ENCODE results near the gene ZNF787. TPM values are rescaled to one million over a fixed set of nuclear protein-coding genes. Genes with fewer than 3 reads are reported as not detected.
A peak's percentile ranks its signal among the peaks of the same experiment; 100 is the strongest.

Gene ZNF787
- total and polyA plus RNA-seq, 3 donors from 2014 or later: 22.3 to 41.4 (median 35.7) TPM

DNA sequence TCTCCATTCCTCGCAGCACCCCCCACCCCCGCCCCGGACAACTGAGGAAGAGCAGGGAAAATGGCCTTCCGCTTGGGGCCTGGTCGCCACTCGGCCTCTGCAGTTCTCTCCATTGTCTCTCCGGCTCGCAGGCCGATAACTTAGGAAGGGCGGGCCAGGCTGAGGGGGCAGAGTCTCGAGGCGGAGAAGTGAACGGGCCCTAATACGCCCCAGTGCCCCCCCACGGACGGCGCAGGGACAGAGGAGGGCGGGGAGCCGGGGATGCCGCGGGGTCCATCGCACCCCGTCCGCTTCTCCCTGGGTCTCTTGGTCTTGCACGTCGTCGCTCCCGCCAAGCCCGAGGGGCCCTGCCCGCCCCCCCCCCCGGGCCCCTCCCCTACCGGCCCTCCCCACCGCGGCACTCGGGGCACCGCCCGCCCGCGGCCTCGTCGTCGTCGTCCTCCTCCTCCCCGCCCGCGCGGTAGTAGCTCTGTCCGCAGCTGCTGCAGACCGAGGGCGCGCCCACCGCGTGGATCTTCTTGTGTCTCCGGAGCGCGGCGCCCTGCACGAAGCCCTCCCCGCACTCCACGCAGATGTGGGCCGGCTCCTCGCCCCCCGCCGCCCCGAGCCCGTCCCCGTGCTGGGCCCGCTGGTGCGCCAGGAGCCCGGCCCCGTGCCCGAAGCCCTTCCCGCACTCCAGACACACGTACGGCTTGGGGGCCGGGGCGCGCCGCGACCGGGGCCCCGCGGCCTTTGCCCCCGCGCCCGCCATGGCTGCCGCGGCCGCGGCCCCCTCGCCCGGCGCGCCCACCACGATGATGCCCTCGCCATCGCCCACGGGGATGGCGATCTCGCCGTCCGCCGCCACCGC, 33.2 kb downstream of the ZNF787 start:
- no peaks in the 10 kb centered on the region for H3K4me1 ChIP-seq
- H3K9me3 ChIP-seq: no peaks in the 10 kb centered on the region
- H3K36me3 ChIP-seq (ENCODE audit: low read depth, missing control alignments): no peaks in the 10 kb centered on the region
- no peak overlapping the region for H3K27ac ChIP-seq
- no peaks in the 10 kb centered on the region for H3K27me3 ChIP-seq
- DNase-seq: no peak
- TF ChIP-seq, protein P1, sequence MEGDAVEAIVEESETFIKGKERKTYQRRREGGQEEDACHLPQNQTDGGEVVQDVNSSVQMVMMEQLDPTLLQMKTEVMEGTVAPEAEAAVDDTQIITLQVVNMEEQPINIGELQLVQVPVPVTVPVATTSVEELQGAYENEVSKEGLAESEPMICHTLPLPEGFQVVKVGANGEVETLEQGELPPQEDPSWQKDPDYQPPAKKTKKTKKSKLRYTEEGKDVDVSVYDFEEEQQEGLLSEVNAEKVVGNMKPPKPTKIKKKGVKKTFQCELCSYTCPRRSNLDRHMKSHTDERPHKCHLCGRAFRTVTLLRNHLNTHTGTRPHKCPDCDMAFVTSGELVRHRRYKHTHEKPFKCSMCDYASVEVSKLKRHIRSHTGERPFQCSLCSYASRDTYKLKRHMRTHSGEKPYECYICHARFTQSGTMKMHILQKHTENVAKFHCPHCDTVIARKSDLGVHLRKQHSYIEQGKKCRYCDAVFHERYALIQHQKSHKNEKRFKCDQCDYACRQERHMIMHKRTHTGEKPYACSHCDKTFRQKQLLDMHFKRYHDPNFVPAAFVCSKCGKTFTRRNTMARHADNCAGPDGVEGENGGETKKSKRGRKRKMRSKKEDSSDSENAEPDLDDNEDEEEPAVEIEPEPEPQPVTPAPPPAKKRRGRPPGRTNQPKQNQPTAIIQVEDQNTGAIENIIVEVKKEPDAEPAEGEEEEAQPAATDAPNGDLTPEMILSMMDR (IDR thresholded peaks at IDR 0.05): no peak
- no peak for TF ChIP-seq POLR2A (IDR thresholded peaks at IDR 0.05)
- peak overlapping the region; percentile 2 to 21 for H3K4me3 ChIP-seq
- intact Hi-C loops (cut with DNase I; ENCODE audit: low total_unique reads): loop anchor here (5.0 kb wide), 1 partner anchor 84 kb away; no protein-coding TSS in a partner anchor
- WGBS, 2 donors: 74% methylated on average over 39 to 98 of the region's 104 CpGs

- TF ChIP-seq POLR2A (IDR thresholded peaks at IDR 0.05): no peak
- TF ChIP-seq, protein P1 (IDR thresholded peaks at IDR 0.05): no peak
- WGBS, 2 donors: 59 to 72% methylated on average over 17 to 47 of the region's 49 CpGs
- Histone ChIP-seq H3K4me1 (no peaks in the 10 kb centered on the region), H3K9me3 (no peaks in the 10 kb centered on the region), H3K36me3 (ENCODE audit: low read depth, missing control alignments) (no peaks in the 10 kb centered on the region), H3K27me3 (no peaks in the 10 kb centered on the region), H3K27ac (no peak overlapping the region), H3K4me3 (peak overlapping the region; percentile 2 to 21)
- DNase-seq: no peak
- intact Hi-C loops (cut with DNase I; ENCODE audit: low total_unique reads): loop anchor here (5.0 kb wide), 1 partner anchor 85 kb away; no protein-coding TSS in a partner anchor
These were observed 34.2 kb downstream of the ZNF787 start for GRCh38 chr19:56086671-56087430.

GRCh38 chr19:56085571-56086275, 35.4 kb downstream of the ZNF787 start:
- DNase-seq: no peak
- no peaks in the 10 kb centered on the region for H3K9me3 ChIP-seq
- peaks cover 5% of the 10 kb centered on the region for H3K4me1 ChIP-seq
- intact Hi-C loops (cut with DNase I; ENCODE audit: low total_unique reads): loop anchor here (5.0 kb wide), 1 partner anchor 87 kb away; no protein-coding TSS in a partner anchor
- TF ChIP-seq POLR2A (IDR thresholded peaks at IDR 0.05): no peak
- TF ChIP-seq, protein P1 (IDR thresholded peaks at IDR 0.05): no peak
- H3K36me3 ChIP-seq (ENCODE audit: low read depth, missing control alignments): no peaks in the 10 kb centered on the region
- H3K27ac ChIP-seq: no peak overlapping the region
- 70 to 81% methylated on average over 7 to 10 of the region's 10 CpGs for WGBS, 2 donors
- no peak overlapping the region for H3K4me3 ChIP-seq
- no peaks in the 10 kb centered on the region for H3K27me3 ChIP-seq

DNA sequence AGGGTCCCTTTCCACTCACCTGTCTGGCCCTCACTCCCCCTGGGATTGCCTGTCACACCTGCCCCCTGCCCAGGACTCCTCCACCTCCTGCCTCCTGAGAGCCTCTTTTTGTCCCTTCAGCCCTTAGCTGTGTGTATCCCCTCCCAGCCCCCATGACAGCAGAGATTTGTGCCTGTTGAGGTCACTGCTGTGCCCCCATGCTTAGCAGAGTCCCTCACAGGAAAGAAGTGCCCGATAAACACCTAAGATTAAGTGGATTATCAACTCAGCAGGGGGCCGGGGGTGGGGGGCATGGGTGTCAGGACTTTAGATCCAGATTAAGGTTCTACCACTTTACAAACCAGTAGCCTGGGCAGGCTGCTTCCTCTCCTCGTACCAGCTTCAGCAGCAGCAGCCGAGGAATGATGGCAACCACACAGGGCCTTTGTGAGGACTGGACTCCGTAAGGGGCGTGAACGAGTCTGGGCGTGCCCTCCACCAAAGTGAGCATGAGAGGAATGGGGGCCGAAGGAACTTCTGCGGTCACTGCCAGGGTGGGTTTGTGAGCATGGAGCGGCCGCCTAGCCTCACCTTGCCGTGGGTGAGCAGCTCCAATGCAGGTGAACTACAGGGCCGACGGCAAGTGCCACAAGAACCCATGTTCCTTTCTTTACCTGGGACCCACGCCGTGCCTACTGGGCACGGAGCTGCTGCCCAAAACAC, 36.1 kb downstream of the ZNF787 start:
- H3K36me3 ChIP-seq (ENCODE audit: low read depth, missing control alignments): no peaks in the 10 kb centered on the region
- 79 to 82% methylated on average over 11 to 18 of the region's 18 CpGs for WGBS, 2 donors
- no peak for TF ChIP-seq POLR2A (IDR thresholded peaks at IDR 0.05)
- no peak overlapping the region for H3K27ac ChIP-seq
- no peak overlapping the region for H3K4me3 ChIP-seq
- intact Hi-C loops (cut with DNase I; ENCODE audit: low total_unique reads): loop anchor here (5.0 kb wide), 1 partner anchor 87 kb away; no protein-coding TSS in a partner anchor
- peaks cover 5% of the 10 kb centered on the region for H3K4me1 ChIP-seq
- H3K27me3 ChIP-seq: no peaks in the 10 kb centered on the region
- no peaks in the 10 kb centered on the region for H3K9me3 ChIP-seq
- no peak for DNase-seq

Data from testis (tissue), 3 donors.